ENCODE measurements around the gene GSTO2.

DNA sequence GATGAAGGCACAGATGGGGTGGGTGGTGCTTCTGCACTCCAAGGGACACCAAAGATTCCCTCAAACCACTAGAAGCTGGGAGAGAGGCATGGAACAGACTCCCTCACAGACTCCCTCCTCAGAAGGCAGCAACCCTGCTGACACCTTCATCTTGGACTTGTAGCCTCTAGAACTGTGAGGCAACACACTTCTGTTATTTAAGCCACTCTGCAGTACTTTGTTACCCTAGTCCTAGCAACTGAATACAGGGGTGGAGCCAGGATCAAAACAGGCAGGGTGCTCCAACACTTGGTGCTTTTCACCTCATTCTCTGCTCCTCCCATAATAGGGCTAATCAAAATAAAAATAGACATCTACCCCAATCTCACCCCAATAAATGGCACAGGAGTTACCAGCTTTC, 16.6 kb upstream of the GSTO2 start:
- TF ChIP-seq HOXA3 (CRISPR knock-in tag; IDR thresholded peaks at IDR 0.05), result no peak
- no peak for TF ChIP-seq SETDB1 (CRISPR knock-in tag; IDR thresholded peaks at IDR 0.05; ENCODE audit: borderline replicate concordance)
- TF ChIP-seq ASH2L (IDR thresholded peaks at IDR 0.05; ENCODE audit: insufficient read length, low read depth, low read length), result no peak
- TF ChIP-seq HOXA5 (CRISPR knock-in tag; IDR thresholded peaks at IDR 0.05), result no peak
- TF ChIP-seq CTCF (CRISPR knock-in tag; IDR thresholded peaks at IDR 0.05), result no peak
- TF ChIP-seq PHB2 (IDR thresholded peaks at IDR 0.05; ENCODE audit: partially characterized antibody), result no peak
- no peak for TF ChIP-seq ZKSCAN1 (IDR thresholded peaks at IDR 0.05; ENCODE audit: low read length)
- no peak for TF ChIP-seq ARHGAP35 (CRISPR knock-in tag; IDR thresholded peaks at IDR 0.05; ENCODE audit: borderline replicate concordance)
- TF ChIP-seq TAF1 (CRISPR knock-in tag; IDR thresholded peaks at IDR 0.05), result no peak
- no peak for TF ChIP-seq ZNF10 (CRISPR knock-in tag; IDR thresholded peaks at IDR 0.05; ENCODE audit: borderline replicate concordance, low read depth)

Measured in HepG2 (cell line).